Stimulated activated CD8-positive, alpha-beta memory T cell treated with anti-CD3 and anti-CD28 coated beads, Interleukin-4, amount 100 ng/mL, for 1 hour (primary cell): ENCODE data around the gene FKBP4.
A peak's percentile ranks its signal among the peaks of the same experiment; 100 is the strongest.

Experiments
- DNase-seq, 2 donors: peaks; one replicate each; pipeline ENCODE4 v3.0.0-alpha.2; 2020; ENCODE audit warnings: low read depth in 2 of 2, low spot score in 1 of 2

Gene FKBP4

DNA sequence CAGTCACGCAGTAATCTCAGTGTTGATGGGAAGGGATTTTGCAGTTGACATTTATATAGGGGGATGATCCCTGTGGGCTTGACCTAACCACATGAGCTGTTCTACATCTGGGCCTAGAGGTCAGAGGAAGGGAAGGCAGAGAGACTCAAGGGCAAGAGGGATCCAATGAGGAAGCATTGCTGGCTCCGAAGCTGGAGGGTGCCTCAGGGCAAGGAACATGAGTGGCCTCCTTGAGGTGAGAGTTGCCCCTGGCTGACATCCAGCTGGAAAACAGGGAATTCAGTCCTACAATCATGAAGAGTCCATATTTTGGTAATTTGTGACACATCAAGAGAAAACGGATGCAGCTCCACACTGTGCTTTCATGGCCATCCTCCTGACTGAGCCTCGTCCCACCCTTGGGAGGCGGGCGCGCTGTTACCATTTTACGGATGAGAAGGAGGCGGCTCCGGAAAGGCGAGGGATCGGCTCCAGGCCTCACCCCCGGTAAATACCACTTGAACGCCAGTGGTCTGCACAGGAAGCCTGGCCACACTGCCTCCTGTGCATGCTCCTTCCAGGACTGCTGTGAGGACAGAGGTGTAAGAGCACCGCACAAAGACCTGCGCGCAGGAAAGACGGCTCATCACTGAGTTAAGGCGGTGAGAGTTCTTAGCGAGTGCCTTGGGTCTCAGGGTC, 18.5 kb upstream of the FKBP4 start:
- no peak for DNase-seq

DNA sequence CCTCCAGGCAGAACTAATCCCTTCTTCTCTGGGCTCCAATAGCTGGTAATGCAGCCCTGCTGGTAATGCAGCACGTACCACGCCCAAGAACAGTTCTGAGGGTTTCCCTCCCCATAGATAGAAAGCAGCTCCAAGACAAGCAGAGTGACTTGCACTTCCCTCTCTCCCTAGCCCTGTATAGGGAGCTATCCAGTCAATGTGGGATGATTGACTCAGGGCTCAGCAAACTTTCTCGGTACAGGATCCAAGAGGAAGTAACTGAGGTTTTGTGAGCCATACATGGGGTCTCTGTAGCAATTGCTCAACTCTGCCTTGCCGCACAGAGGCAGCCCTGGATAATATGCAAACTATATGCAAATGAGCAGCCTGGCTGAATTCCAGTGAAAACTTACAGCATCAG, 15.5 kb upstream of the FKBP4 start:
- no peak for DNase-seq

DNA sequence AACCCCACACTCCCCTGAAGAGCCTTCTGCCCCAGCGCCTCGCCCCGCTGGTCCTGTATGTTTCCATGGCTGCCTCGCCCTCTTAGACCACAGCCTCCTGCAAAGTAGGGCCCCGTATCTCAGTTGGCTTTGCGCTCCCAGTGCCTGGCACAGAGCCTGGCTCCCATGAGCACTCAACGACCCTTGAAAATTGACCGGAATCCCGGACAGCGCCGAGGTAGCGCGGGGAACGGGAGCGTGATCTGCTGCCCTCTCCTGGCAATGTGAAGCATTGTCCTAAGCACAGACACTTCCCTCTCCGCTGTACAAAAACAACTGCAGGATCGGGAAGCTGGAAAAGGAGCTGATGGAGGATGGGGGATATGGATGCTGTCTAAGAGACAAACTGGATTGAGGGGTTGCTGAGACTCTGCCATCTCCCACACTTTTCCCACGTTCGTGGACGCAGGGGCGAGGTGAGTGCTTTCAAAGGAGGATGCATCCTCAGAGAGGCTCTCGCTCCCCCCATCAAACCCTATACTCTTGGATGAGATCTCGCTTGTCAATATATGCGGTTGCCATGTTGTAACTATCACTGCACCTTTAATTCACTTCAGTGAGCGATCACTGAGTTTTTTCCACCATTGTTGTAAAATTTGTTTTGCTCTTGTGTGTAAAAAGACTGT, 10.7 kb upstream of the FKBP4 start:
- peak in 1 of 2 donors; percentile 17 for DNase-seq

DNA sequence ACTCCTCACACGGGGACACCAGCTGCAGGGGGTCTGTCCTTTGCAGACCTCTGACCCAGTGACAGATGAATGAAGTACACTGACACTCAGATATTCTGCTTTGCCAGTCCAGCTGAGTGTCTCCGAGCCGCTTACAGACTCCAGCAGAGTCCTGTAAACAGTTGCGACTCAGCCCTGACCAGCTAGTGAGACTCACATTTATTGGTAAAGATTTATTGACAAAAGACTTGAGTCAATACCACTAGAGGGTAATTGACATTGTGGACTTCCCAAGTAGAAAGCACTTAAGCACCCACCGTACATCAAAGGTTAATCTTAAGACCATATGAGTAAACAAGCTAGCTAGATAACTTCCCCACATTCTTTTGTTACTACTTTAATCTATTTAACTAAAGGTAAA, 9.8 kb upstream of the FKBP4 start:
- no peak for DNase-seq

DNA sequence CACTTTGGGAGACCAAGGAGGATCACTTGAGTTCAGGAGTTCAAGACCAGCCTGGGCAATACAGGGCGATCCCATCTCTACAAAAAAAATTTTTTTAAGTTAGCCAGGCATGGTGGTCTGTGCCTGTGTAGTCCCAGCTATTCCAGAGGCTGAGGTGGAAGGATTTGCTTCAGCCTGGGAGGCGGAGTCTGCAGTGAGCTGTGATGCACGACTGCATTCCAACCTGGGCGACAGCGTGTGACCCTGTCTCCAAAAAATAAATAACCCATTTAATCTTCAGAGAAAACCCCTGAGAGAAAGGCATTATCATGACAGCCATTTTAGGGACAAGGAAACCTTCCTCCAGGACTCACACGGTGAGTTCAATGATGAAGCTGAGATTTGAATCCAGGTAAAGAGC, 3.7 kb upstream of the FKBP4 start:
- DNase-seq = no peak

DNA sequence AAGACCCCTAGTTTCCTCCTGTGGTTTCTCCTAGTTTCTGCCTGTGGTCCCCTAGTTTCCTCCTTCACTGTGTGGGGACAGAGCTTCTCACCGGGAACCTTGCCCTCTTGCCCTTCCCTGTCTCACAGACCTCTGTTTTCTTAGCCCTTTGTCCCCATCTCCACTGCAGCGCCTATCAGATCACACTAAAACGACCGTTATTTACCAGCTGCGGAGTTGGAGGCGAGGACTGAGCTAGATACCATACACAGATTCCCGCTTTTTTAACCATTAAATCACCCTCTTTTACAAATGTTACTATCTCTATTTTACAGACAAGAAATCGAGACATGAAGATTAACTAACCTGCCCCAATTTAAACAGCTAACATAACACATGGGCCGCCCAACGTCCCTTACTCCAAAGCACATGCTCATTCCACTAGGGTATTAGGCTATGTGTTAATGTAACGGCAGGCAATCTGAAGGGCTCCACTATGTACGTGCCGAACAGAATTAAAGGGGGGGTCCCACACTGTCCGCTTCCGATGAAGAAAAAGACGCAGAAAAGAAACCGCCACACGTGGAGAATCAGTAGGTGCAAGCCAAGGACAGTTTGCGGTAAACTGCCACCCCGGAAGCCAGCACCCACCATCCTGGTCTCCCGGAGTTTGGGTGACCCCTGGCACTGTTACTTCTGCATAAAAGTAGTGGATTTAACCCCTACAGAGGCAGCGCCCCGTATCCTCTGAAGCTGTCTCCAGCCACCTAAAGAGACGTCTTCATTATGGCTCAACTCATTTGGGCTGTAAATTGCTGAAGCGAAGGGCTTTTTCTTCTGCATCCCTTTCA, 1.9 kb upstream of the FKBP4 start:
- no peak for DNase-seq

DNA sequence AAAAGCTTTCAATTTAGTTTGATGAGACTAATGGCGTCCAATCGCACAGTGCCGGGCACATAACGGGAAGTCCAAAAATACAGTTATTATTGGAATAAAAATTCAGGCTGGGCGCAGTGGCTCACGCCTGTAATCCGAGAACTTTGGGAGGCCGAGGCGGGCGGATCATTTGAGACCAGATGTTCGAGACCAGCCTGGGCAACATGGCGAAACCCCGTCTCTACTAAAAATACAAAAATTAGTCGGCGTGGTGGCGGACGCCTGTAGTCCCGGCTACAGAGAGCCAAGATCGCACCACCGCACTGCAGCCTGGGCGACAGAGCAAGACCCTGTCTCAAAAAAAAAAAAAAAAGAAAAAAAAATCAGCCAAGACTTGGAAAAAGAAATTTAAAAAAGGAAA, 1.2 kb upstream of the FKBP4 start:
- DNase-seq = no peak

DNA sequence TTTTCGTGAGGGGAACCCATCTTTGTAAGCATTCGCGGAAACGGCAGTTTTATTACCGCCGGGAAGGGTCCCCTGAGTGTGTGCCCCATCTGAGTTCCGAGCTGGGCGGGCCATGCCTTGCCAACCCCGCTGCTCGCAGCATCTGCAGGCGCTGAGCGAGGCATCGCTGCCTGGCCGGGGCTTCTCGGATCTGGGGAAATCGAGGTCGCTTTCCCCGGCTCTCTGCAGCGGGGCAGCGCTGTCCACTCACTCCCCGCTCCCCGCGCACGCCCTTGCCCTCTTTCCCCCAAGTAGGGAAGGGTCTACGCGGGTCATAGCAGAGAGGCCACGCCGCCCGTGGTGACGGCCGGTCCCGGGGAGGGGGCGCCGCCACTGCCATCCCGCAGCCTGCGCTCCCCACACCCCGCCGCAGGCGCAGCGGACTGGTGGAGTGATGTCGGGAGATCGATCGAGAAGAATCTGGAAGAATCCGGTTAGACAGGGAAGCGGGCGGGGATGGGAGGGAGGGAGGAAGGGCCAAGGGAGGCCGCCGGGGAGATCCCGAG, 507 bp upstream of the FKBP4 start:
- no peak for DNase-seq

DNA sequence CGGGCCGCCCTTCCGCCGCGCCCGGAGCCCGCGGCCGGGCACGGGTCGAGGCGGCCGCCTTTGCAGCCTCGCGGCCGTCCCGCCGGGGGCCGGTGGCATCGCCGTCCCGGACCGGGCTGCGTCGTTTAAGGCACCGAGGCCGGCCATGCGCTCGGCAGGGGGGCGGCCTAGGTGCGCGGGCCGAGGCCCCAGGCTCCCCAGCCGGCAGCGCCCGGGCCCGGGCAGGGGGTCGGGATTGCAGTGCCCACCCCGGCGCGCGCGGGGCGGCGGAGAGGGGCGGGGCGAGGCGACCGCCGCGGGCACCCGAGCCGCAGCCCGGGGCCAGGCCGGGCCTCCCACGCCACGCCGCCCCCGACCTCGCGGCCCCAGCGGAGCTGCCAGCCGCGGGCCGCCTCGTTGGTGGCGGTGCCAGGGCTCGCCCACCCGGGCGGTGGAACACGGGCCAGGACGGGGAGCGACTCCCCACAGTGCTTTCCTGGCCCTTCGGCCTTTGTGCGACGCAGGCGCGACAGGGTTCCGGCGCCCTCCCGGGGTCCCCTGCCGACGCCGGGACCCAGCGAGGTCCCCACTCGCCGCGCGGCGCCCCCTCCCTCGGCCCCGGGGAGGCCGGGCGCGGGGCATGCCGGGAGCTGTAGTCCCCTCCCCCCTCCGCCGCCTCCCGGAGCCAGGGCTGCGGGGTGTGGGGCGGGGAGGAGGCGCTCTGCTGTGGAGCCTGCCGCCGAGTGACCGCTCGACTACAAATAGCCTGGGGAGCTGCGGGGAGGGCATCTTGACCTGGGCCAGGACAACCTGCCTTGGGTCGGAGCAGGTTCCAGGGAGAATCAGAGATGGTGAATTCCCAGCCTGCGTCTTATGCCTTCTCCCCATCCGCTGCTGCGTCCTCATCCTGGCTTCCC, 769 bp downstream of the FKBP4 start:
- peak in 1 of 2 donors; percentile 49 for DNase-seq

DNA sequence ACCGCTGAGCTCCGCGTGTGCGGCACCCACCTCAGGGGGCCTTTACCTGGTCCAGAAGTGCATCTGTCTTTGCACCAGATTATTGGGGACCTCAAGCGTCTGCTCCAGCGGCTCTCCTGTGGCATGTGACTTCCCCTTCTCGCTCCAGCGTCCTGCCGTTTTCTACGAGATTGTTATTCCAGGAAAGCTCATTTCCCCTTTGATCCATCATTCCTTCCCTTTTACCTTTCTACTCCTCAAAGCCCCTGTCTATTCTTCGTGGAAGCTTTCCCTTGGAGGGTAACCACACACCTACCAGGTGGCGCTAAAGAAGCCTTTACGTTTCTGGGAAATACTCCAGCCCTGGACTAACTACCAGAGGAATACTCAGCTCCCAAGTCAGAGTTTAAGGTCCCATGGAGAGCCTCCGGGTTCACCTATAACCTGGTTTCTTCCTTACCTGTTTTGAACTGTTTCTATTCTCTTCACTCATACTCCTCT, 1.5 kb downstream of the FKBP4 start:
- no peak for DNase-seq

DNA sequence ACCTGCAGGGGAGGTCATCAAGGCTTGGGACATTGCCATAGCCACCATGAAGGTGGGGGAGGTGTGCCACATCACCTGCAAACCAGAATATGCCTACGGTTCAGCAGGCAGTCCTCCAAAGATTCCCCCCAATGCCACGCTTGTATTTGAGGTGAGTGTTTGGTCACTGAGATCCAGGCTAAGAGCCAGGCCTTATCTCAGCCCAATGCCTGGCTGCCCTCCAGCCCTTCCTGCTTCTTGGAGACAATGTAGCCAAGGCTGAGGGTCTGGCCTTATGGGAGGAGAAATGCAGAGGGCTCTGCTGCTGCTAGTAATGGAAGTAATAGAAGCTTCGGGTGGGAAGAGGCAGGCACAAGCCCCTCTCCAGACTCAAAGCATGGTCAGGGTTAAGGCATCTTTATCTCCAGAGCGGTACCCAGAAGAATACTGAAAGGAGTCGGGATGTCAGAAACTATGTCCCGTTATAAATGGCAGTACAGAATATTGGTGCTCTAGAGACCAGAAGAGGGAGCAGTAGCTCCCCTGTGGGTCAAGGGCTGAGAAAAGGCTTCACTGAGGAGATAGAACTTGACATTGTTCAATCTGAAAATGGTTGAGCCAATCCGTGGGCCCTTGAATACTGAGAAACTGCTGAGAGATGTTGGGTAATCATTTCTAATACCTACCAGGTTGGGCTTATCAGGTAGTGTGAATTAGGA, 3.1 kb downstream of the FKBP4 start:
- DNase-seq = no peak

DNA sequence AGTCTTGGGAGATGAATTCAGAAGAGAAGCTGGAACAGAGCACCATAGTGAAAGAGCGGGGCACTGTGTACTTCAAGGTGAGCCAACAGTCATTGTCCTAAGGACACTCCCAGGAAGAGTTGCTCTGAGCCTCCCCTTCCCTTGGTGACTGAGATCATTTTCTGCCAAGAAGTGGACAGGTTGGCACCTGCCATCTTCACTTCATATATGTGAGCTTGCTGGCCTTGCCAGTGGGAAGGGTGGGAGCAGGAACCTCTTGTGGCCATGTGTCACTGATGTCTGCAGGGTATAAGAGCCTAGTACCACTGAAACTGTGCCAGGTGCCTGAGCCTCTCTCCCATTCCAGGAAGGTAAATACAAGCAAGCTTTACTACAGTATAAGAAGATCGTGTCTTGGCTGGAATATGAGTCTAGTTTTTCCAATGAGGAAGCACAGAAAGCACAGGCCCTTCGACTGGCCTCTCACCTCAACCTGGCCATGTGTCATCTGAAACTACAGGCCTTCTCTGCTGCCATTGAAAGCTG, 5.3 kb downstream of the FKBP4 start:
- no peak for DNase-seq

DNA sequence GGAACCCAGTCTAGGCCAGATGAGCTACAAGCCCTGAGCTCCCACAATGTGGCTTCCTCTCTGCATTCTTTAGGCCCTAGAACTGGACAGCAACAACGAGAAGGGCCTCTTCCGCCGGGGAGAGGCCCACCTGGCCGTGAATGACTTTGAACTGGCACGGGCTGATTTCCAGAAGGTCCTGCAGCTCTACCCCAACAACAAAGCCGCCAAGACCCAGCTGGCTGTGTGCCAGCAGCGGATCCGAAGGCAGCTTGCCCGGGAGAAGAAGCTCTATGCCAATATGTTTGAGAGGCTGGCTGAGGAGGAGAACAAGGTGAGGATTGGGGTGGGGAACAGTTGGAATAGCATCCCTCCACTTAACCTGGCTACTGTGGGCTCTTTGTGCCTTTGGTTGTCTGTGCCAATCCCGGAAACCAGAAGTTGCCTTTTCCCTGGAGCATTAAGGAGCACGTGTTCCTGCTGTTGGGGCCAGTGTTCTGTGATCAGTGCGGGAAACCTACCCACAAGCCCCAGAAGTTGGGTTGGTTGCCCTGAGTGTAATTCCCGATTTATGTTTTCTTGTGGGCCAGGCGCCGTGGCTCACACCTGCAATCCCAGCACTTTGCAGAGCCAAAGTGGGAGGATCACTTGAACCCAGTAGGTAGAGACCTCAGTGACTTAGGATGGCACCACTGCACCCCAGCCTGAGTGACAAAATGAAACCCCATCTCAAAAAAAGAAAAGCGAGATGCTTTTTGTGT, 6.4 kb downstream of the FKBP4 start:
- no peak for DNase-seq

DNA sequence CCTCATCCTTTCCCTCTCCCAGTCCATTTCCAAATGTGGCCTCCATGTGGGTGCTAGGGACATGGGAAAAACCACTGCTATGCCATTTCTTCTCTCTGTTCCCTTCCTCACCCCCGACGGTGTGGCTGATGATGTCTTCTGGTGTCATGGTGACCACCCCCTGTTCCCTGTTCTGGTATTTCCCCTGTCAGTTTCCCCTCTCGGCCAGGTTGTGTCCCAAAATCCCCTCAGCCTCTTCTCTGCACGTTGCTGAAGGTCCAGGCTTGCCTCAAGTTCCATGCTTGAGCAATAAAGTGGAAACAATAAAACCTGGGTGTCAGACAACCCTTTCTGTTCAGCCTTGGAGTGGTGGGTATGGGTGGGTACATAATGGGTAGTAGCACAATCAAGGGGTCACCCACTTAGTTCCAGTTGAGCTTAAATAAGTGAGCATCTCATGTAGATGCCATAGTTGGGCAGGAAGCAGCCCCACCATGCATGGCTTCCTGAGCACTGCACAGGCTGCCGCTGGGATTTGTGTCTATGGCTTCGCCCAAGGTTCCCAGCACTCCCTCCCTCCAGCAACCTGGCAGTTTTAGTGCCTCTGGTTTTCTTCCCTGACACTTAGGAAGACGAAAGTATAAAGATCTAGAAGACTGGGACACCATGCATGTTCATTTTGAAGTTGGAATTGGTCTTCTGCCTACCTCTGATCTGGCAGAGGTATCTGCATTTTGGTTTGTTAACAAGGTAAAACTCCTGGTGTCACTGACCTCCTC, 9.0 kb downstream of the FKBP4 start:
- no peak for DNase-seq

DNA sequence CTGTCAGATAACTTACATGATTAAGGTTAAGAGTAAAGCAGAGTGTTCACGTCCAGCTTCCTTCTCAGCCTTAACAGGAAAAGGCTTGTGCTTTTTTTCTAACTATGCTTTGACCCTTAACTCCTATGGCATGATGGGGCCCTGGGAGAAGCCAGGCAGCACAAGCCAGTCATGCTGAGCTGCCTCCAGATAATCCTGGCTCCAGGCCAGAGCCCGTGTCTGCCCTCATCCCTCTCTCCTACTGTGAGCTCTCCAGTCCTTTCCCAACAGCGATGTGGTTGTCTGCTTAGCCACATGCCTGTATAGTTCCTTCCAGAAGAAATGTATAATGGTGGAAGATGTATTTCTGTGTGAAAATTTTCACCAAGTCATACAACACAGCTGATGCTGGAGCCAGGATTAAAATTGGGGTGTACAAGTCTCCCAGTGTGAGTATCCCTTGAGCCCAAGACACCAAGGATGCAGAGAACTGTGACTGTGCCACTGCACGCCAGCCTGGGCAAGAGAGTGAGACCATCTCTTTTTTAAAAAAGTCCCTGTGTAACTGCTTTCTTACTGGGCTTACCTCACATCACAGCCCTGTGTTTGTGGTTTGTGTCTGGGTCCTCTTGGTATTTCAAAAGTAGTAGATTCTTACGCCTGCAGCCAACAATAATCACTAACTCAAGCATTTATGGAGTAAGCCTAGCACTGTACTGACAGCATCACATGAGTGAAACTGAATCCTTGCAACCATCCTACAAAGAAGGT, 9.8 kb downstream of the FKBP4 start:
- DNase-seq = no peak

DNA sequence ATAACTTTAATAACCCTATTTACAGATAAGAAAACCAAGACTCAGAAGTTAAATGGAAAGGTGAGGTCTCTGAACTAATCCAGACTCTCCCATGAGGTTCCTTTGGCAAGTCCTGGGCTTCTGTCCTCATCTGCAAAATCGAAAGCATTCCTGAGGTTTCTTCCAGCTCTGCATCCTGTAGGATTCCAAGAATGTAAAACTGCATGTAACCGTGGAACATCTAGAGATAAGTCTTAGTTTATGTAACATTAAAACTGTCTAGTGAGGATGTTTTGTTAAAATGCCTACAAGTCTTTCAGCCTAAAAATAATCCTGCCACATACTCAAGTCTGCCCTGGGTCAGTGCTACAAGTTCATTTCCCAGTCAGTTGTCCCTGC, 10.4 kb downstream of the FKBP4 start:
- DNase-seq = no peak

DNA sequence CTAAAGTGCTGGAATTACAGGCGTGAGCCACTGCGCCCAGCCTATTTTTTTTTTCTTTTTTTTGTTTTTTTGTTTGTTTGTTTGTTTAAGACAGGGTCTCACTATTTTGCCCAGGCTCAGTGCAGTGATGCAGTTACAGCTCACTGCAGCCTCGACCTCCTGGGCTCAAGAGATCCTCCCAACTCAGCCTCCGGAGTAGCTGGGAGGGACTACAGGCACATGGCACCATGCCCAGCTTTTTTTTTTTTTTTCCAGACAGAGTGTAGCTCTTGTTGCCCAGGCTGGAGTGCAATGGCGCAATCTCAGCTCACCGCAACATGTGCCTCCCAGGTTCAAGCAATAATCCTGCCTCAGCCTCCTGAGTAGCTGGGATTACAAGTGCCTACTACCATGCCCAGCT, 11.9 kb downstream of the FKBP4 start:
- DNase-seq = no peak

DNA sequence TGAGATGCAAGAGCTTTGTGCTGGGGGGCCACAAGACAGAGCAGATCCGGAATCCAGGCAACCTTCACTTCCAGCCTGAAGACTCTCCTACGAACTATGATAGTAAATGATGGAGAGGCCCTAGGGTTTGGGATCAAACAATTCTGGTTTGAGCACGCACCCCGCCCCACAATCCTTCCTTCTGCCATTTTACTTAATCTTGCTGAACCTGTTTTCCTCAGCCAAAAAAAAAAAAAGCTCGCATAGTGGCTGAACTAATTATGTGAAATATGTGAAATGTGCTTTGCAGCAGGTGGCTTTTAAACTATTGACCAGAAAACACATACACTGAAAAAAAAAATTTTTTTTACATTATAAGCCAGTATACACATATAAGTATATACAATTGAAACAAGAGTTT, 17.0 kb downstream of the FKBP4 start:
- no peak for DNase-seq
